CD14-positive monocyte (primary cell): Measurements from ENCODE around the gene OR2S2. TPM values are rescaled to one million over a fixed set of nuclear protein-coding genes. Genes with fewer than 3 reads are reported as not detected.

ENCODE experiments used
- DNase-seq, 3 donors: peaks; one replicate each; pipeline ENCODE4 v3.0.0-alpha.2; 2011 to 2022
- H2AFZ ChIP-seq: 2 replicates; pipeline ENCODE4 v1.6.0; 2012; ENCODE audit warnings: mild to moderate bottlenecking, low read depth, low read length, inconsistent platforms; ENCODE audit not compliant: insufficient read depth, poor library complexity, severe bottlenecking
- H3K27ac ChIP-seq, 2 donors: 1 replicate in 1 of 2; 2 replicates in 1 of 2; pipeline ENCODE4 v1.5.1; 2012 to 2013; ENCODE audit warnings: low read length in 2 of 2, control low read depth in 1 of 2, inconsistent platforms in 1 of 2, low read depth in 1 of 2, mild to moderate bottlenecking in 1 of 2
- H3K27me3 ChIP-seq, 2 donors: one replicate each; pipeline versions ENCODE4 v1.6.0 to v1.6.1; 2011 to 2013; ENCODE audit warnings: low read length in 2 of 2; ENCODE audit not compliant: control insufficient read depth in 2 of 2, insufficient read depth in 2 of 2
- H3K36me3 ChIP-seq, 2 donors: replicated peaks in 1 of 2; 1 replicate in 1 of 2; 2 replicates in 1 of 2; pipeline versions ENCODE4 v1.5.1 to v1.6.1; 2012 to 2013; ENCODE audit warnings: low read length in 2 of 2, control low read depth in 1 of 2, inconsistent platforms in 1 of 2, mild to moderate bottlenecking in 1 of 2; ENCODE audit not compliant: insufficient read depth in 2 of 2, control insufficient read depth in 1 of 2
- H3K4me1 ChIP-seq, 2 donors: 1 replicate in 1 of 2; 2 replicates in 1 of 2; pipeline versions ENCODE4 v1.5.1 to v1.6.1; 2012 to 2013; ENCODE audit warnings: low read length in 2 of 2, control low read depth in 1 of 2, inconsistent platforms in 1 of 2, mild to moderate bottlenecking in 1 of 2, moderate library complexity in 1 of 2; ENCODE audit not compliant: insufficient read depth in 2 of 2, control insufficient read depth in 1 of 2
- H3K4me2 ChIP-seq: replicated peaks from 2 replicates; pipeline ENCODE3; 2012; ENCODE audit warnings: low read length, moderate library complexity, mild to moderate bottlenecking; ENCODE audit not compliant: poor library complexity, severe bottlenecking; ENCODE audit errors: extremely low read depth
- H3K4me3 ChIP-seq, 3 experiments: fragments of 200-600 bp in 1 of 3; sonication (generic) in 1 of 3; replicated peaks in 1 of 3; 1 replicate in 2 of 3; 2 replicates in 1 of 3; pipeline ENCODE4 v1.5.1; 2011 to 2013; ENCODE audit warnings: low read length in 3 of 3, mild to moderate bottlenecking in 3 of 3, control low read depth in 2 of 3, low read depth in 2 of 3, inconsistent platforms in 1 of 3, moderate library complexity in 1 of 3
- H3K79me2 ChIP-seq: 2 replicates; pipeline ENCODE4 v1.6.0; 2012; ENCODE audit warnings: mild to moderate bottlenecking, control low read depth, inconsistent platforms, low read length, moderate library complexity; ENCODE audit not compliant: insufficient read depth
- H3K9ac ChIP-seq: 2 replicates; pipeline ENCODE4 v1.6.0; 2017; ENCODE audit warnings: low read length, mild to moderate bottlenecking; ENCODE audit not compliant: insufficient read depth, poor library complexity, severe bottlenecking
- H3K9me3 ChIP-seq, 2 donors: replicated peaks in 1 of 2; 1 replicate in 1 of 2; 2 replicates in 1 of 2; pipeline versions ENCODE4 v1.5.1 to v1.6.1; 2012 to 2013; ENCODE audit warnings: low read length in 2 of 2, control low read depth in 1 of 2; ENCODE audit not compliant: control insufficient read depth in 1 of 2, insufficient read depth in 1 of 2
- H4K20me1 ChIP-seq: 2 replicates; pipeline ENCODE4 v1.6.0; 2012; ENCODE audit warnings: mild to moderate bottlenecking, low read length, control low read depth, moderate library complexity; ENCODE audit not compliant: insufficient read depth
- H3K27ac Mint-ChIP-seq, 7 donors: one replicate each; pipeline ENCODE4 v1.8.0; 2020; ENCODE audit warnings: mild to moderate bottlenecking in 7 of 7, mixed read lengths in 7 of 7, moderate library complexity in 6 of 7, inconsistent platforms in 2 of 7
- H3K27me3 Mint-ChIP-seq, 3 donors: one replicate each; pipeline ENCODE4 v1.8.0; 2021 to 2022; ENCODE audit warnings: low read depth in 3 of 3, mild to moderate bottlenecking in 3 of 3, mixed read lengths in 3 of 3, moderate library complexity in 3 of 3, inconsistent platforms in 1 of 3
- H3K36me3 Mint-ChIP-seq, 2 donors: one replicate each; pipeline ENCODE4 v1.8.0; 2020; ENCODE audit warnings: mixed read lengths in 2 of 2, inconsistent platforms in 1 of 2, mild to moderate bottlenecking in 1 of 2
- H3K4me1 Mint-ChIP-seq: one replicate; pipeline ENCODE4 v1.8.0; 2020; ENCODE audit warnings: mild to moderate bottlenecking, mixed read lengths
- H3K4me3 Mint-ChIP-seq, 2 donors: one replicate each; pipeline ENCODE4 v1.8.0; 2020; ENCODE audit warnings: mild to moderate bottlenecking in 2 of 2, mixed read lengths in 2 of 2, moderate library complexity in 1 of 2
- H3K9me3 Mint-ChIP-seq, 7 donors: one replicate each; pipeline ENCODE4 v1.8.0; 2020 to 2022; ENCODE audit warnings: mixed read lengths in 7 of 7, mild to moderate bottlenecking in 6 of 7, moderate library complexity in 6 of 7, inconsistent platforms in 2 of 7
- WGBS: methylation state at CpG from one replicate; pipeline ENCODE4 v1.1.5; 2013; ENCODE audit warnings: missing lambda C conversion rate; ENCODE audit not compliant: insufficient coverage; 5-methylcytosine and 5-hydroxymethylcytosine counted together
- intact Hi-C, 2 donors: fragments of 100-400 bp; cut with micrococcal nuclease; formaldehyde crosslinking; loops; one replicate each; pipeline versions ENCODE4 v1.15.0 to v1.15.1; 2023
- polyA plus RNA-seq, 3 donors: library from polyadenylated mRNA; depleted of rRNA in 1 of 3; unstranded in 2 of 3; stranded (reverse) in 1 of 3; fragments of 300-500 nt in 2 of 3; fragments of >200 nt in 1 of 3; fragmentation: Illumina TruSeq in 2 of 3; gene quantifications; 1 replicate in 2 of 3; 2 replicates in 1 of 3; pipeline ENCODE4 v1.2.3, GENCODE V29; 2012 to 2021
- TF ChIP-seq, protein P1 (sequence below): fragments of 200-600 bp; IDR thresholded peaks from one replicate; pipeline ENCODE4 v1.8.0; 2022; ENCODE audit warnings: antibody characterized with exemption, mild to moderate bottlenecking

The OR2S2 gene
- polyA plus RNA-seq, 3 donors: not detected

DNA sequence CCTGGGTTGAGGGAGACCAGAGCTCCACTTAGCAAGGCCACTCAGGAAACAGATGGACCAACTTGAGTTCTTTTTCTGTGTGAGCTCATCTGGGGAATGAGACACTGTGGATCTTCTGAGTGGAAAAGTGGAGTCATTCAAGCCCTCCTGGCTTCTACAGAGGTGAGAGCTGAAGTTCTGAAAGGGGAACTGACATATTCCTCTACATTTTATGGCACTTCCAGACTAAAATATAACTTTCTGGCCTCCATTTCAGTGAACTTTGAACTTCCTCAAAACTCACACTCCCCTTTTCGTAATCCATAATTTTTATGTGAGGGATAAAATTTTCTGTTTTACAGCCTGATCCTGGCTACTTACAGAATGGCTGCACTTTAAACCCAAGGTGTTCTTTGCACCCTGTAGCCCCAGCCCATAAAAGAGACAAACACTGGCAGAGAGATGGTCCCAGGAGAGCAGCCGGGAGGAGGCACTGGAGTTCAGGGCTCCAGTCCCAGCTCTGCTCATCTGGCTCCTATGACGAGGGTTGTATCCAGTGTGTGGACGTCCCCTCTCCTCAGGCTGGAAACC lies 37.8 kb downstream of the OR2S2 start:
- Histone ChIP-seq H3K27me3 (no peaks in the 10 kb centered on the region), H3K9me3 (no peaks in the 10 kb centered on the region), H3K4me3 (no peak overlapping the region), H3K4me1 (peaks cover 6 to 7% of the 10 kb centered on the region in 2 donors), H3K79me2 (no peaks in the 10 kb centered on the region), H3K4me2 (no peak overlapping the region), H2AFZ (peak overlapping the region; percentile 65), H3K27ac (peak overlapping the region in 1 of 2 donors; percentile 23), H3K36me3 (no peaks in the 10 kb centered on the region), H3K9ac (no peak overlapping the region), H4K20me1 (no peaks in the 10 kb centered on the region)
- Mint-ChIP-seq H3K4me1 (peaks cover 15% of the 10 kb centered on the region), H3K27me3 (no peaks in the 10 kb centered on the region), H3K27ac (peak overlapping the region in 2 of 7 donors; percentile 26 to 57), H3K9me3 (no peaks in the 10 kb centered on the region), H3K4me3 (no peak overlapping the region), H3K36me3 (no peaks in the 10 kb centered on the region)
- no peak for DNase-seq
- intact Hi-C loops: no loop called here
- 97% methylated on average over 3 of the region's 4 CpGs for WGBS
- TF ChIP-seq, protein P1, sequence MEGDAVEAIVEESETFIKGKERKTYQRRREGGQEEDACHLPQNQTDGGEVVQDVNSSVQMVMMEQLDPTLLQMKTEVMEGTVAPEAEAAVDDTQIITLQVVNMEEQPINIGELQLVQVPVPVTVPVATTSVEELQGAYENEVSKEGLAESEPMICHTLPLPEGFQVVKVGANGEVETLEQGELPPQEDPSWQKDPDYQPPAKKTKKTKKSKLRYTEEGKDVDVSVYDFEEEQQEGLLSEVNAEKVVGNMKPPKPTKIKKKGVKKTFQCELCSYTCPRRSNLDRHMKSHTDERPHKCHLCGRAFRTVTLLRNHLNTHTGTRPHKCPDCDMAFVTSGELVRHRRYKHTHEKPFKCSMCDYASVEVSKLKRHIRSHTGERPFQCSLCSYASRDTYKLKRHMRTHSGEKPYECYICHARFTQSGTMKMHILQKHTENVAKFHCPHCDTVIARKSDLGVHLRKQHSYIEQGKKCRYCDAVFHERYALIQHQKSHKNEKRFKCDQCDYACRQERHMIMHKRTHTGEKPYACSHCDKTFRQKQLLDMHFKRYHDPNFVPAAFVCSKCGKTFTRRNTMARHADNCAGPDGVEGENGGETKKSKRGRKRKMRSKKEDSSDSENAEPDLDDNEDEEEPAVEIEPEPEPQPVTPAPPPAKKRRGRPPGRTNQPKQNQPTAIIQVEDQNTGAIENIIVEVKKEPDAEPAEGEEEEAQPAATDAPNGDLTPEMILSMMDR: no peak

DNA sequence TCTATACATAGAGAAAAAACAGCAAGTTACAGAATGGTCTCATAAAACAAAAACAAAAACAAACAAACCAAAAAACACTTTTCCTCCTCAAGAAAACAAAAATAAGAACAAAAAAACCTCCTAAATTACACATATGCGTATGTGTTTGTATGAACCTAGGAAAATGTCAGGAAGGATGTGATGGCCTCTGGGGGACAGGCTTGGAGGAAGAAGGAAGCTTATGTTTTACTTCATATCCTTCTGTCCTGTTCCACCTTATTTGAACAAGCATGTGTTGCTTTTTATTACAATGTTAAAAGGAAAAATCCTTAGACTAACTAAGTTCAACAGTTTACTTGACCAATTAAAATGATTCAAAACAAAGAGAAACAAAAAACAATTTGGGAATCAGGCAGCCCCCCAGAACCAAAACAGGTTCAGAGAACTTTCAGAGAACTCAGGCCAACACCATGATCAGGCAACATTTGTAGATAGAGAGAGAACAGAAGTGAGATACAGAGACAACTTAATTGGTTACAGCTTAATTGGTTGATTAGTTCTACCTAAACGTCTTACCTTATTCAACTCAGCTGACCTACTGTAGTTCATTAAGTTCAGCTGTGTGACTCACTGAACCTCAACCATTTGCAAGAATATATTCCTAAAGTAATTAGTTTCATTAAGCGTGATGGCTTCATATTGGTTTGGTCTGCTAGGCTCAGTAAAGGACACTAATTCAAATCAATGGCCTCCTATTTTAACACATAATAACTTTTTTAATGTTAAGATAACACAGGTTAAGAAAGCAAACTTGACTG lies 38.5 kb downstream of the OR2S2 start:
- Histone ChIP-seq H3K4me1 (peaks cover 6 to 7% of the 10 kb centered on the region in 2 donors), H3K27ac (peak overlapping the region in 1 of 2 donors; percentile 23), H3K79me2 (no peaks in the 10 kb centered on the region), H3K27me3 (no peaks in the 10 kb centered on the region), H3K9ac (no peak overlapping the region), H3K4me3 (no peak overlapping the region), H3K36me3 (no peaks in the 10 kb centered on the region), H3K9me3 (no peaks in the 10 kb centered on the region), H3K4me2 (no peak overlapping the region), H2AFZ (no peak overlapping the region), H4K20me1 (no peaks in the 10 kb centered on the region)
- intact Hi-C loops: loop anchor here in 1 of 2 donors (10.0 kb wide), 1 partner anchor 65 kb away; no protein-coding TSS in a partner anchor
- Mint-ChIP-seq H3K4me1 (peaks cover 15% of the 10 kb centered on the region), H3K27ac (peak overlapping the region in 1 of 7 donors; percentile 26), H3K27me3 (no peaks in the 10 kb centered on the region), H3K36me3 (no peaks in the 10 kb centered on the region), H3K9me3 (no peaks in the 10 kb centered on the region), H3K4me3 (no peak overlapping the region)
- TF ChIP-seq, protein P1: no peak
- no peak for DNase-seq
- no CpG with 5 or more reads among the region's 3 CpGs for WGBS
